Panc1 (cell line): ENCODE data around the gene GP9. TPM values are rescaled to one million over a fixed set of nuclear protein-coding genes. Genes with fewer than 3 reads are reported as not detected.

Experiments used
- ATAC-seq: fragments of 200-7000 bp; cut with Tn5 transposase; 2 replicates; pipeline ENCODE4 v1.9.1; 2020; ENCODE audit warnings: mild to moderate bottlenecking, moderate library complexity
- BruUV-seq: library from RNA; stranded (reverse); fragments of 400-500 nt; replicated peaks from 2 replicates; lab custom pipeline; 2021; lab: Mats Ljungman, UMichigan
- CTCF ChIA-PET: fragments of 300-600 bp; sonication (Branson Sonifier 250); formaldehyde crosslinking; loops from one replicate; lab custom pipeline; 2022; ENCODE audit warnings: antibody characterized with exemption; lab: Charles Lee
- POLR2A ChIA-PET: fragments of 300-600 bp; sonication (Branson Sonifier 250); formaldehyde crosslinking; loops from one replicate; lab custom pipeline; 2022; ENCODE audit warnings: antibody characterized with exemption; lab: Charles Lee
- DNase-seq: peaks from one replicate; pipeline ENCODE4 v3.0.0-alpha.2; 2010; ENCODE audit warnings: low read depth, low spot score
- H3K27ac ChIP-seq: 2 replicates; pipeline ENCODE4 v1.5.1; 2011; ENCODE audit warnings: mild to moderate bottlenecking, low read length, inconsistent platforms
- H3K27me3 ChIP-seq: fragments of 200-500 bp; sonication (Bioruptor generic); 2 replicates; pipeline ENCODE4 v1.6.0; 2014; ENCODE audit warnings: low read length, inconsistent platforms; ENCODE audit not compliant: control insufficient read depth, insufficient read depth
- H3K36me3 ChIP-seq: fragments of 200-500 bp; sonication (Bioruptor generic); 2 replicates; pipeline ENCODE4 v1.5.1; 2014; ENCODE audit warnings: inconsistent platforms, mild to moderate bottlenecking, low read length, moderate library complexity; ENCODE audit not compliant: control insufficient read depth, insufficient read depth
- H3K4me1 ChIP-seq: 2 replicates; pipeline ENCODE4 v1.5.1; 2011; ENCODE audit warnings: inconsistent platforms, mild to moderate bottlenecking, low read length, moderate library complexity; ENCODE audit not compliant: control insufficient read depth, insufficient read depth
- H3K4me3 ChIP-seq, 2 experiments: 2 replicates each; pipeline ENCODE4 v1.5.1; 2011 to 2012; ENCODE audit warnings: low read depth in 2 of 2, low read length in 2 of 2, mild to moderate bottlenecking in 2 of 2, inconsistent platforms in 1 of 2, moderate library complexity in 1 of 2
- H3K9me3 ChIP-seq: fragments of 200-500 bp; sonication (Bioruptor generic); 2 replicates; pipeline ENCODE4 v1.5.1; 2014; ENCODE audit warnings: low read depth, mild to moderate bottlenecking, inconsistent platforms, low read length, moderate library complexity; ENCODE audit not compliant: control insufficient read depth, insufficient read depth
- CTCF ChIP-seq: fragments of 450-650 bp; IDR thresholded peaks from 2 replicates; pipeline ENCODE4 v1.5.1; 2017; ENCODE audit warnings: mild to moderate bottlenecking
- POLR2AphosphoS5 ChIP-seq: IDR thresholded peaks from 2 replicates; pipeline ENCODE4 v1.6.1; 2012; ENCODE audit warnings: mild to moderate bottlenecking, low read depth, low read length, moderate library complexity
- SIN3A ChIP-seq: IDR thresholded peaks from 2 replicates; pipeline ENCODE4 v1.6.1; 2012; ENCODE audit warnings: low read depth, mild to moderate bottlenecking, low read length, moderate library complexity, borderline replicate concordance; ENCODE audit not compliant: insufficient read depth
- TCF7L2 ChIP-seq: IDR thresholded peaks from 2 replicates; pipeline ENCODE4 v1.6.1; 2011; ENCODE audit warnings: mild to moderate bottlenecking, low read depth, low read length, inconsistent platforms
- in situ Hi-C: cut with HindIII; loops from 2 replicates; pipeline ENCODE4 v1.10.0; 2016; ENCODE audit warnings: low sequenced_read_pairs, low pct_unique_long_range_greater_than_20kb
- intact Hi-C: fragments of 100-400 bp; cut with micrococcal nuclease; formaldehyde crosslinking; loops from one replicate; pipeline ENCODE4 v1.10.0; 2022; ENCODE audit not compliant: unreplicated experiment
- total RNA-seq: library from RNA; stranded (reverse); gene quantifications from one replicate; pipeline ENCODE4 v1.2.1, GENCODE V29; 2021; ENCODE audit not compliant: unreplicated experiment
- TF ChIP-seq, protein P1 (sequence below), 2 experiments: IDR thresholded peaks; 2 replicates each; pipeline ENCODE4 v1.6.1; 2011 to 2012; ENCODE audit warnings: low read depth in 2 of 2, control low read depth in 1 of 2, low read length in 1 of 2, mild to moderate bottlenecking in 1 of 2, moderate library complexity in 1 of 2; ENCODE audit not compliant: insufficient read depth in 1 of 2

GP9 gene
- total RNA-seq, 1 experiment from 2014 or later, result not detected

DNA sequence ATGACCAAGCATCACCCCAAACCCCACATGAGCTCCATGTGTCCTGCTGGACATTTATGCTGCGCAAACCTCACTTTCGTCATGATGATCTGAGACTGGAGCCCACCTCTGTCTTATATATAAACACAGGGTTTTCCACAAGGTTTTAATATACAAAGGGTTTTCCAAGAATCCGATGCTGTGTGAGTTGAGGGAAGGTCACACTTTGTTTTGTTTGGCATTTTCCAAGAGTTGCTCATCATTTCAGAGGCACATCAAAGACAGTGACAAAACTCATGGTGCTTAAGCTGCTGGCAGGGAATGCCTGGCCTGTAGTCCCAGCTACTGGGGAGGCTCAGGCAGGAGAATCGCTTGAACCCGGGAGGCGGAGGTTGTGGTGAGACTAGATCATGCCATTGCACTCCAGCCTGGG lies 39.4 kb upstream of the GP9 start:
- Histone ChIP-seq H3K27me3 (no peaks in the 10 kb centered on the region), H3K36me3 (no peaks in the 10 kb centered on the region), H3K9me3 (no peaks in the 10 kb centered on the region), H3K27ac (no peak overlapping the region), H3K4me1 (peaks cover 8% of the 10 kb centered on the region), H3K4me3 (no peak overlapping the region)
- BruUV-seq, result no TSS peak
- ATAC-seq, result no peak
- ChIA-PET POLR2A (no interaction called here), CTCF (interaction anchor here (1.2 kb wide), 1 partner anchor 32 kb away, joined by 4 read pairs; no protein-coding TSS in a partner anchor)
- in situ Hi-C loops (no loop called here), intact Hi-C loops (loop anchor here (10.0 kb wide), 1 partner anchor 224 kb away; the partner anchor contains the start of gene COPG1)
- DNase-seq, result no peak
- no peak for TF ChIP-seq CTCF
- TF ChIP-seq, protein P1, sequence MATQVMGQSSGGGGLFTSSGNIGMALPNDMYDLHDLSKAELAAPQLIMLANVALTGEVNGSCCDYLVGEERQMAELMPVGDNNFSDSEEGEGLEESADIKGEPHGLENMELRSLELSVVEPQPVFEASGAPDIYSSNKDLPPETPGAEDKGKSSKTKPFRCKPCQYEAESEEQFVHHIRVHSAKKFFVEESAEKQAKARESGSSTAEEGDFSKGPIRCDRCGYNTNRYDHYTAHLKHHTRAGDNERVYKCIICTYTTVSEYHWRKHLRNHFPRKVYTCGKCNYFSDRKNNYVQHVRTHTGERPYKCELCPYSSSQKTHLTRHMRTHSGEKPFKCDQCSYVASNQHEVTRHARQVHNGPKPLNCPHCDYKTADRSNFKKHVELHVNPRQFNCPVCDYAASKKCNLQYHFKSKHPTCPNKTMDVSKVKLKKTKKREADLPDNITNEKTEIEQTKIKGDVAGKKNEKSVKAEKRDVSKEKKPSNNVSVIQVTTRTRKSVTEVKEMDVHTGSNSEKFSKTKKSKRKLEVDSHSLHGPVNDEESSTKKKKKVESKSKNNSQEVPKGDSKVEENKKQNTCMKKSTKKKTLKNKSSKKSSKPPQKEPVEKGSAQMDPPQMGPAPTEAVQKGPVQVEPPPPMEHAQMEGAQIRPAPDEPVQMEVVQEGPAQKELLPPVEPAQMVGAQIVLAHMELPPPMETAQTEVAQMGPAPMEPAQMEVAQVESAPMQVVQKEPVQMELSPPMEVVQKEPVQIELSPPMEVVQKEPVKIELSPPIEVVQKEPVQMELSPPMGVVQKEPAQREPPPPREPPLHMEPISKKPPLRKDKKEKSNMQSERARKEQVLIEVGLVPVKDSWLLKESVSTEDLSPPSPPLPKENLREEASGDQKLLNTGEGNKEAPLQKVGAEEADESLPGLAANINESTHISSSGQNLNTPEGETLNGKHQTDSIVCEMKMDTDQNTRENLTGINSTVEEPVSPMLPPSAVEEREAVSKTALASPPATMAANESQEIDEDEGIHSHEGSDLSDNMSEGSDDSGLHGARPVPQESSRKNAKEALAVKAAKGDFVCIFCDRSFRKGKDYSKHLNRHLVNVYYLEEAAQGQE (IDR thresholded peaks at IDR 0.05; ENCODE audit: insufficient read depth in 1 of 2, low read depth in 2 of 2, low read length in 1 of 2), result no peak
- no peak for TF ChIP-seq SIN3A
- no peak for TF ChIP-seq TCF7L2
- no peak for TF ChIP-seq POLR2AphosphoS5

DNA sequence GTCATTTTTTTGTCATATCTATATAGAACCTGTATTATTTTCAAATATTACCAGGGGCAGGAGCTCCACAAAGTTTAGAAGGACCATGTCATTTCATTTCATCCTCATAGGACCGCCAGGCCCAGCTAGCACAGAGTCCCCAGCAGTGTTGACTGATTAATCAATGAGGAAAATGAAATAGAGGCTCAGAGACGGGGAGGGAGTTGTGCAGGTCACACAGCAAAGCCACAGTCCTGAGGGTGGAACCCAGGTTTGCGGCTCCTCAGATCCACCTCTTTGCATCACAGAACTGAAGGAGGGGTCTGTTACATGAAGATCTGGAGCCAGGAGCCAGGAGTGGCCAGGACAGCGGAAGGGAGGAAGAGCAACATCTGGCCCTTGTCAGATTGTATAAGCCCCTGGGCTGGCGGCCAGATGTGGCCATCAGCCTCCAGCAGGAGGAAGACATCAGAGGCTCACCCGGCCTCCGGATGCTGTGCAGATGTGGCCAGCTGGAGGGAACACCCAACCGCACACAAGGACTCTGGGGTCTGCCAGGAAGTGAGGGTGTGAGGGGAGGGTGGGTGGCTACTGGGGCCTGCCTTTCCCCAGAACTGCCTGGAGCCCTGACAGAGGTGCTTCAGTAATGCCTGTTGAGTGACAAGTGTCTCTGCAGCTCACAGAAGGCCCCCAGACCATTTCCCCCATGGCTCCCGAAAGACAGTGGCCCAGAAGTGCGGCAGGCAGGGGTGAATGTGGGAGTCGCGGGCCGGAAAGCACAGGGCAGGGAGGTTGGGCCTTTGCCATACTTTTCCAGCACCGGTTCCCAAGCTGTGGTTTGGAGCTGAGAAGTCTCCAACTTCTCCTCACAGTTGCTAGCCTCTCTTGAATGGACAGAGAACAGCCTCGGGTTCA lies 38.2 kb upstream of the GP9 start:
- CTCF ChIA-PET, result no interaction called here
- H3K9me3 ChIP-seq, result no peaks in the 10 kb centered on the region
- H3K4me1 ChIP-seq, result peaks cover 14% of the 10 kb centered on the region
- in situ Hi-C loops, result no loop called here
- DNase-seq (no peak), ATAC-seq (no peak)
- BruUV-seq, result no TSS peak
- POLR2A ChIA-PET, result no interaction called here
- intact Hi-C loops, result loop anchor here (10.0 kb wide), 1 partner anchor 222 kb away; the partner anchor contains the start of gene COPG1
- no peaks in the 10 kb centered on the region for H3K27me3 ChIP-seq
- TF ChIP-seq SIN3A, result no peak
- TF ChIP-seq TCF7L2, result no peak
- TF ChIP-seq CTCF, result no peak
- no peak for TF ChIP-seq POLR2AphosphoS5
- TF ChIP-seq, protein P1 (IDR thresholded peaks at IDR 0.05; ENCODE audit: insufficient read depth in 1 of 2, low read depth in 2 of 2, low read length in 1 of 2), result no peak
- no peak overlapping the region for H3K27ac ChIP-seq
- no peak overlapping the region for H3K4me3 ChIP-seq
- H3K36me3 ChIP-seq, result no peaks in the 10 kb centered on the region
